Stimulated activated CD4-positive, alpha-beta T cell treated with anti-CD3 and anti-CD28 coated beads, Interleukin-12 subunit alpha, Interleukin-12 subunit beta, amount 100 ng/mL, for 48 hours (primary cell): ENCODE data around the gene PRXL2A.
"Not testable (repeated sequence)": the region's sequence is repeated elsewhere in the genome, so short reads cannot be mapped to it uniquely, and the experiment has no call there.

ENCODE experiments used
- DNase-seq, 3 donors: peaks; one replicate each; pipeline ENCODE4 v3.0.0-alpha.2; 2020; ENCODE audit warnings: low read depth in 2 of 3, low spot score in 1 of 3

The PRXL2A gene

DNA sequence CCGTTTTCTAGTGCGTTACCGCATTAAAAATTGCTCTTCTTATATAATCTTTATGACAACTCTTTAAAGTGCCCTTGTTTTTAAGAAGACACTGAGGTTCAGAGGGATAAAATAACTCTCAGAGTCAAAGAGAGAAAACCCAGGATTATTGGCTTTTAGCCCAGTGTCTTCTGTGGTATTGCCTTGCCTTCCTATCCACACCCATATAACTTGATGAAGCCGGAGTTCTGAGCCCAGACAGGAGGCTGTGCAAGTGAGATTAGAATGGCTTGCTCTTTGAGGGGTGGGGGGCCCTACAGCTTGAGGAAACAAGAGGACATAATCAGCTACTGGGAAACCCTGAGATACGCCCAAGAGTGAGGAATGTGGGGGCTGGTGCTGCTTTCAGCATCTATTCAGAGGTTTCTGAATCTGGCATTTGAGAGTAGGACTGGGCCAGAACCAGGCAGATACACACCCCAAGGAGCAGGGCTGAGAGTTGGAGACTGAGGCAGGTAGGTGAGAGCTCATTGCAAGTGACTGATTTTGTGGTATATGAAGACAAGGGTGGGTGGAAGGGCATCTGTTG is 2.3 kb downstream of the PRXL2A start:
- no peak for DNase-seq

DNA sequence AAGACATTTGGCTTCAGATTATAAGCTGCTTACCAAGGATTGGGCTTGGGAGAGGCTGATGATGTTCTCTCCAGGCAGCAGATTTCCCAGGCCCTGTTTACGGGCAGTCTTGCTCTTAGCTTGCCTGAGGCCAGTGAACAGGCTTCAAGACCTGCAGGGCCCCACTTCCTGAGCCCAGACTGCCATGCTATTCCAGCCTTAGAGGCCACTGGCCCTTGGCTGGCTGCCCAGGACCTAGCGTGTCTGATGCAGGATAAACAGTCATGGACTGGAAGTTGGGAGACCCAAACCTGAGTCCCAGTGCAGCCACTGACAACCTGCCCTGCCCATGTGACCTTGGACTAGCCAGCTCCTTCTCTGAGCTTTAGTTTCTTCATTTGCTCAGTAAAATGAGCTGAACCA is 2.9 kb downstream of the PRXL2A start:
- DNase-seq: no peak

DNA sequence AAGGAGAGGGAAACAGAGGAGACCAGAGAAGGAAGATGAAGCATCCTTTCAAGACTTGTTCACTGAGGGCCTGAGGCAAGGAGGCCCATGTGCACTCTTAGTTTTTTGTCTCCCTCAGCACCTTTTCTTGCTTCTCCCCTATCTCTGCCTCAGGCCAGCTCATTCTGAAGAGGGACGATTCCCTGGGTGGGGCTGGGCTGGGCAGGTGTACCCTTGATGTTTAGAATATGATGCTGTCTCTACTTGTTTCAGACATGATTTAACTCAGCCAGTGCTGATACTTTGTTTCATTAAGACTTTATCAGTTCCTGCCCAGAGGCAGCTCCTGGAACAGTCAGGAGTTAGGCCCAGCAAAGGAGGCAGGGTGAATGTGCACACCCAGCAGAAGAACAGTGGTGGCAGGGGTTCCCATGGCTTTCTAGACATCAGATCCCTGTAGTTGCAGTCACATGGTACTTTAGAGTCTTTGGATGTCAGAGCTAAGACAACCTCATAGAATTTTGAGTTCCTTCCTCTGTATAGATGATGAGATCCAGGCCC is 3.4 kb downstream of the PRXL2A start:
- no peak for DNase-seq

DNA sequence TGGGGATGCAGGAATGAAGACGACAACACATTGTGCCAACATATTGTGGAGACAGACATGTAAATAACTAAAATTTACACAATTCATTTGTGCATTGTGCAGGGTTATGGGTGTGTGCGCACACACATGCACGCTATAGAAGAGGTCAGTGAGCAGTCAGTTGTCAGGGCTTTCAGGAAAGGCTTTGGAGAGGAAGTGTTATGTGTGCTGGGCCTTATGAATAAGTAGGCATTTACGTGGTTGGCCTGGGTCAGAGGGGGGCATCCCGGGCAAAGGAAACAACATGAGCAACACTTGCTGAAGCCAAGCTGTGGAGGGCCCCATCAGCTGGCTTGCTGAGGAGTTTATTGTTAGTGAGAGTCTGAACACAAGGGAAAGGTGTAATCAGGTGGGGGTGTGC is 4.1 kb downstream of the PRXL2A start:
- no peak for DNase-seq

DNA sequence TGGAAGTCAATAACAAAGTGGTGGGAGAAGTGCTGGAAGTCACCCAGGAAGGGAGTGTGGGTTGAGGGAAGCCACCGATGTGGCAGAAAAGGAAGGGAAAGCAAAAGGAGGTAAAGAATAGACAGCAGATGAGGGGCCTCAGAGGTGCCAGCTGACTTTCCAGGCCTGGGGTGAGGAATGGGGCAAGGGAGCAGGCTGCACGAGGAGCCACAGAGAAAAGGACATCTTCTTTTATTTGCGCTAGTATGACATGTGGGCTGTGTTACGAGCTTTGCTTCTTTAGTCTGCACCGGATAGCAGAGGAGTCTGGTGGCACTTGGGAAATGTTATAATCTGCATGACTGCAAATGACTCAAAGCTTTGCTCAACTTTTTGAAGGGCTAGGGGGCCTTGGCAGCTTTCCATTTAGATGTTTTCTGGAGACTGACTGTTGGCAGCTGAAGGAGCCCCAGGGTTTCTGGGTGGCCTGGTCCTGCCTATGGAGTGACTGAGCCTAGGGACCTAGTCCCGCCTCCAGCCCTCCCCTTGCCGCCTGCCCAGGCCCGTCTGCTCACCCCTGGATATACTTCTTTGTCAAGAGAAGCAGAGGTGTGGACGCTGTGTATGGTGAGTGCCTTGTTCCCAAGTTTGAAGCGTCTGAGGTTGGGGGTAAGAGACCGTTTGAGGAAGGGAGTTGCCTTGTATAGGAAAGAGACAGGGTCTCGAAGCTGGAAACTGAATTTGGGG is 5.1 kb downstream of the PRXL2A start:
- no peak for DNase-seq

DNA sequence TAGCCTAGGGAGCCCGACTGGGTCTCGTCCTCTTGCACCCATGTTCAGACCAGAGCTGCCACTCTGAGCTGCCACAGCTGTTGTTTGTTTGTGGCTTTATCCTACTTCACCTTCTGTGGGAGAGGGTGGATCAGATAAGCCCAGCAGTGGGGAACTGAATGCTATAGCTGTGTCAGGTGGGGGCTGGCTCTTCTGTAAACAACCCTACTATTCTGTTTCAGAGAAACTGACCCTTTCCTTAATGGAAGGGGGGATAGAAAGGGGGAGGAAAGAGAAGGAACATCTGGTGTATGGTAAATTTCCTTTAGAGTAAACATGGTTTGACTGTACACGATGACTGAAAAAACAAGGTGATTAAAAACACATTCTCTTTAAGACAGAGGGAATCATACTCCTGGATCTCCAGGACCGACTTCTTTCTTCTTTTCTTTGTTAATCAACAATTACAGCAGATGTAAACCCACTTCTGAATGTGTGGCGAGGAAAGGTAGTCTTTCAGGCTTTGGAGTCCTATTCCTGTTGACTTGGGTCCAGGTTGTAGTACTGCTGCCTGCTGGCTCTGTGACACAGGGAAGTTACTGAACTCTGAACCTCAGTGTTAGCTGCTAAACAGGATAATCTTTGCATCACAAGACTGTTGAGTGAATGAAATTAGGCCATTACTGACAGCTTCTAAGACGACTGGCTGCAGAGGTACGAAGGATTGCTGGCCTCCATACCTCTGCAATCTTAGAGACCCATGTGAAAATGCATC is 6.0 kb downstream of the PRXL2A start:
- no peak for DNase-seq

DNA sequence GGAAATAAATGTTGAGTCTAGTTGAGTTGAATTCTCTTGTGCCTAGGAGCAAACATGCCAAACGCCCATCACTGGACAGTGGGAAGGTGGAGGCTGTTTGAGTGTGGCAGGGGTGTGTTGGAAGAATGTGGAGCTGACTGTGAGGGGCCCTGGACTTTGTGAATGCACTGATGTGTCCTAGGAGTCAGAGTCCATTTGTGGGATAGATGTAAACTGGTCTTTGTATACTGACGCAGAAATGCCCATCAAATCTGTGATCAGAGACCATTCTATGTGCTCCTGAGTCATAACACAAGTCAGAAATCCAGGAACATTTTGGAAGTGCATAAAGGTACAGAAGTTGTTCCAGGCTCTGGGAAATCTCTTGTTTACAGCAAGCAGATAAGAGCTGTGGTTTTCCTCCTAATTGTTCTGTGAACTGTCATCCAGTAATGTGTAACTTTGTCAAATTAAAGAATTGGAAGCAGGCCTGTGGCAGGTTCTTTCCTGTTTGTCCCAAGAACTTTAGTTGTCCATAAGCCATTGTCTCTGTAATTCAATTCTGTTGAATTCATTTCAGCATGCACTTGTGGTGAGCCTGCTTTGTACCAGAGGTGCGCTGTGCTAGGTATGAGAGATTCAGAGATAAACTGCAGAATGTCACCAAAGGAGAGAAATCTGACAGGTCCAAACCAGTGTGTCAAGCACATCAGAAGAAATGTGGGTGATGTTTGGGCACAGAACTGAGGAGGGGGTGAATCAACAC is 7.6 kb downstream of the PRXL2A start:
- DNase-seq: no peak

DNA sequence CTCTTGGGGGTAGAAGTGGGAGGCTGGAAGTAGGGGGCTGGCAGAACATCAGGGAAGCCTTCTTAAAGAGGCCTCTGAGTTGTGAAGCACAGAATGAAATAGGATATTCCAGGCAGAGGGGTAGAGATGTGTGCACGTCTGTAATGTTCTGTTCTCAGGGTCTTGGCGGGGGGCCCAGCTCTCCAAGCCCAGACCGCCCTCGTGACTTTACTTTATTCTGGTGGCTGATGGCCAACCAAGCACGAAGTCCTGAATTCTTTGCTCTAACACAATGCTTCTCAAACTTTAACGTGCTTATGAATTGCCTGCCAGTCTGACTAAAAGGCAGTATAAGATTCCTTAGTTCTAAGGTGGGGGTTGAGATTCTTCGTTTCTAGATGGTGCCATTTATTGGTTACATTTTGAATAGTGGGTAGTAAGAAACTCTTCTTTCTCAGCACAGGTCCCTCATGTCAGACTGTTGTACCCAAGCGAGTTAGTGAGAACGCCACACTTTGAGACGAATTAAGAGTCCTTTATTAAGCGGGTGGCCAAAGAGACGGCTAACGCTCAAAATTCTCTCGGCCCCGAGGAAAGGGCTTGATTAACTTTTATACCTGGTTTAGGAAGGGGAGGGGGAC is 8.2 kb downstream of the PRXL2A start:
- DNase-seq: no peak

DNA sequence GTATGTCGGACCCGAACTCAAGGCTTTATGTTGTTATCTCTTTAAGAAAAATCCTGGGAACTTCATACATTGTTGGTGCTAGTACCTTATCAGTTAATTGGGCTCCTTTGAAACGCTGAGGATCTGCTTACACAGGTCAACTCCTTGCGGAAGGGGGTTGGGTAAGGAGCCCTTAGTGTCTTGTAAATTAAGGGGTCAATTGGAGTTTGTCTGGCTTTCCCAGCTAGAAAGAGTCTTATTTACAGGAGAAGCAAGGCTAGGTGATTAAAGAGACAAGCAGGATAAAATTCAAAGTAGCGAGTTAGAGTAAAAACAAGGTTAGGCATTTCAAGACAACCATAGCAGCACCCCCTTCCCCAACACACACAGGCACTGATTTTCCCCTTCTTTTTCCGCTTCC is 8.9 kb downstream of the PRXL2A start:
- DNase-seq: not testable (repeated sequence)

DNA sequence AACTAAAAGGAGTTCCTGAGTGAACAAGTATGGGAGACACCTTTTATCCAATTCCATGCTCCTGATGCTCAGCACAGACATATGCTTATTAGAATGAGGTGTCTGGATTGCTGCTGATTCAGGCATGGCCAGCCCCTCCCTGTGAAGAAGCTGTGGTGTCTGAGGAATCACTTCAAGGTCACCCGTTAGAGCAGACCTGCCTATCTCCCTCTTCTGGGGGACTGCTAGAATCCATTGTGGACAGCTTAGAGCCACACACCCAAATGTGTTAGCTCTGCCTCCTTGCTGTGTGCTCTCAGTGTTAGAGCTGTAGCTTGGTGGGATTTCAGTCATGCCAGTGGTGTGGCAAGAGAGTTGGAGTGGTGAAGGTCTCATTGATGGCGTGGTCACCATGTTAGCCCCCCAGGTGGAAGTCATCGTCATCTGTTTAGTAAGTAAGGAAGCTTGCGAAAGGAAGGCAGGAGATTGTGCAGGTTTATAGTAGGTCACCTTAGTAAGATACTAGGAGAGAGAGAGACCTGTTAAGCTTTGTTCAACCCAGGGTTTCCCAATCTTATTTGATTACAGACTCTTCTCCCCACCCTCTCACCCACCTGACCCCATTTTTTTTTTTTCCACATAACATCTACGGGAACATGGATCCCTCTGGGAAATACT is 12.8 kb downstream of the PRXL2A start:
- DNase-seq: no peak

DNA sequence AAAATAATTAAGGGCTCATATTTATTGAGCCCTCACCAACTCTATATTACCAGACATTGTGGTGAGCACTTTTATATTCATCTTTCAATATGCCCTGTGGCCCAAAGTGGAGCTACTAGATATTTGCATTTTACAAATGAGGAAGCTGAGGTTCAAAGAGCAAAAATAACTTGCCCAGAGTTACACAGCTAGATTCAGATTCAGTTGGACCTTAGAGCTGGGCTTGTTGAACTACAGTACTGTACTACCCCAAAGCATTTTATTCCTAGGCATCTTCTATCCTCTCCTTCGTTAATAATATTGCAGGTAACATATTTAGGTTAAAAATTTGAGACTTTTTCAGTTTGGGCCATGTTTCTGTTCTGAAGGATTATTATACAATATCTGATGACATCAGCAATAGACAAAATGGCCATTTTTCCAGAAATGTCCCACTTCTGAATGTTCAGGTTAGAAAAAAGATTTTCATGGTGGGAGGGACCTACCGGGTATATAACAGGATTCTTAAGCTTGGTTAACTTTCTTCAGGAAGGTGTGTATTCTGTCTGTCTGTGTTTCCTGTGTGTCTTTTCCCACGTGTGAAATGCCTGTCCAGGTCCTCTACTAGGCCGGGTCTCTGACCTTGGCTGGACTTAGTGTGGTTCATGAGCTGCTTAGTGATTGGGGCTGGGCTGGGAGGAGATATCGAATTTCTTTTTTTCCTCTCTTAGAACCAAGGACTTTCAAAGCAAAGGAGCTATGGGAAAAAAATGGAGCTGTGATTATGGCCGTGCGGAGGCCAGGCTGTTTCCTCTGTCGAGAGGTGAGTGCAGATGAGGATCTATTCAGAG is 13.6 kb downstream of the PRXL2A start:
- DNase-seq: no peak

DNA sequence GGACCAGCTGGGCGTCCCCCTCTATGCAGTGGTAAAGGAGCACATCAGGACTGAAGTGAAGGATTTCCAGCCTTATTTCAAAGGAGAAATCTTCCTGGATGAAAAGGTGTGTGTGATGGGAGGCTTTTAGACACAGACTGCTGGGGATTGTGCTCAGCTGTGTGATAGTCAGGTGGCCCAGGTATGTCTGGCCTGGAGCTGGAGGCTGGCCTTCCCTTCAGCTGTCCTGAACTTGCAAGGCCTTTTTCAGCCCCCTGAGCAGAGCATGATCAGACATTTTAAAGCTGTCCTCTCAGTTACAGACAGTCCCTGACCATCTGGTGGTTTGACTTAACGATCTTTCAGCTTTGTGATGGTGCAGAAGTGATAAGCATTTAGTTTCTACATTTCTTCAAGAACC is 17.6 kb downstream of the PRXL2A start:
- no peak for DNase-seq

DNA sequence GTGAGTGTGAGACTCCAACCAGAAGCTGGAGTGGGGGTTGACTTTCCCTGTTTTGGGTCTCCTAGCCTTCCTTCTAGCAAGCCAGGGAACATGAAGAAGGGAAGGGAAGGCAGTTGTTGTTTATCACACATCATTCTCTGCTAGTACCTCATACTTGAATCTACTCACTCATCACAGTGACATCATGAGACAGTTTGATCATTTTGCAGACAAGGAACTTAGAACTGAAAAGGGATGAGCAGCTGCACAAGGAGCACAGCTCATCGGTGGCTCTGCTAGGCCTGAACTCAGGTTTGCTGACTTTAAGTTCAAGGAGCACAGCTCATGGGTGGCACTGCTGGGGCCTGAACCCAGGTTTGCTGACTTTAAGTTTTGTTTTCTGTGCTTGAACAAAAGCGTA is 19.2 kb downstream of the PRXL2A start:
- DNase-seq: no peak

DNA sequence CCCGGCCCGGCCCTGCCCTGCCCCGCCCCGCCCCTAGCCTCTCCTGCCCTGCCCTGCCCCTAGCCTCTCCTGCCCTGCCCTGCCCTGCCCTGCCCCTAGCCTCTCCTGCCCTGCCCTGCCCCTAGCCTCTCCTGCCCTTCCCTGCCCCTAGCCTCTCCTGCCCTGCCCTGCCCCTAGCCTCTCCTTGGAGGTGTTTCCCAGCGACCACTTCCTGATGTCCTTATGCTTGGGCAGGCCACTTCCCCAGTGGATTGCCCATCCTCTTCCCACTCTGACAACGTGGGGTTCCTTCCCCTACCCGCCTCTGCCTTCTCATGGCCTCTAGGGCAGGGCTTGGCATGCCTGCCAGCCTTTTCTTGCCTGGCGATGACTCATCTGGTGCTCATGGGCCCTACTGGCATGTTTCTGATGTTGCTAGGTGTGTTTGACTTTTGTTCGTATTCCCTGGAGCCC is 21.2 kb downstream of the PRXL2A start:
- no peak for DNase-seq

DNA sequence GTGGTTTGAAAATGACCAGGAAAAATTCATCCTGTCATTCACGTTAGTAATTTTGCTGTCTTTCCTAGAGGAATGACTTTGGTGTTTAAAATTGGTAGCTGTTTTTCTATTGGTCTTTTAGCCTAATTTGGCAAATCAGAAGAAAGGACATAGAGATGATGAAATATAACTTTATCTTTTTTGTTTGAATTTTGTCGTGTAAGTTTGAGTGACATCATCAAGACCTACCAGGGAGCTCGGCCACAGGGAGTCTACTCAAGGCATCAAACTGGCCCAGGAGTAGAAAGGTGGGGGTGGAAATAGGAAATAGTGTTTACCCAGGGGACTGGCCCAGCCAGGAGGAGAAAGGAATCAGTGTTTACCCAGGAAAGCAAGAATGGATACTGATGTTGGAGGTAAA is 24.8 kb downstream of the PRXL2A start:
- DNase-seq: no peak

DNA sequence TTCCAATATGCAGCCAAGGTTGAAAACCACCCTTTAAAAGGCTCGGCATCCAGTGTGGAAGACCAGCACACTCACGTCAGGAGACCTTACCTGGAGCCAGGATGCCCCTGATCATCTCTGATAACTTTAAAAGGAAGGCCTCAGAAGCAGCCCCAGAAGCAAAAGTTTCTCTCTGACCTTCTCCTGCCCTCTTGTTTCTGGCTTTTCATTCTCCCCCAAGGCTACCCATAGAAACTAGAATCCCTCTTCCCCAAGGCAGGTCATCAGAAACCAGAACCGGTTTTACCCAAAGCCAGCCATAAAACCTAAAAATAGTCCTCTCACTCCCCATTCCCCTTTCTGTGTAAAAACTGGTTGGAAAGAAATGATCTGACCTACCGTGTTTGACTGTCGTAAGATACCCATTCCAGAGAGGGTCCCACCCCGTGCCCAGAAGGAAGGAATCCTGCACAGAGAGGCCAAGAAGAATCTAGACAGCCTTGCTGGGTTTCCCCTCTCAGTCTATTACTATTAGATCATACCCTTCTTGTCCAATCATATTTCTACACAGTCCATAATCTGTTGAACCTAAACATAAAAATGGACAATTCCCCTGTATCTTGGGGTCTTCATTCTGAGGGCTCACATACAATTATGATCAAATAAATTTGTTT is 28.2 kb downstream of the PRXL2A start:
- no peak for DNase-seq

DNA sequence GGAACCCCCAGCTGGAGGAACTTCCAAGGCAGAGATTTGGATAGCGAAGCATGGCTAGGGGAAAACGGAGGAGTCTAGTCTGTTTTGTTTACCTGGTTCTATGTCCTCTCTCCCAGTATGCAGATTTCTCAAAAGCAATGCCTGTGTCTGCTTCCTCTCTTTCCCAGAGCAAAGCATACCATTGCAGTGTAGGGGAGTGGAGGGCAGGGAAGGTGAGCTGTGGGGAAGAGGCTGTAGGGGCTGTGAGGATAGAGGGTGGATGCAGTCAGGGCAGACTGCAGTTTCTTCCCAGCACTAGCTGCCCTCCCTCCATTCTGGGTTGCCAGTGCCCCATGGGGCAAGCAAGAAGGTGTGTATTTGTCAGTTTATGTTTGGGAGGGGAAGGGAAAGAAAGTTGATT is 28.9 kb downstream of the PRXL2A start:
- no peak for DNase-seq

DNA sequence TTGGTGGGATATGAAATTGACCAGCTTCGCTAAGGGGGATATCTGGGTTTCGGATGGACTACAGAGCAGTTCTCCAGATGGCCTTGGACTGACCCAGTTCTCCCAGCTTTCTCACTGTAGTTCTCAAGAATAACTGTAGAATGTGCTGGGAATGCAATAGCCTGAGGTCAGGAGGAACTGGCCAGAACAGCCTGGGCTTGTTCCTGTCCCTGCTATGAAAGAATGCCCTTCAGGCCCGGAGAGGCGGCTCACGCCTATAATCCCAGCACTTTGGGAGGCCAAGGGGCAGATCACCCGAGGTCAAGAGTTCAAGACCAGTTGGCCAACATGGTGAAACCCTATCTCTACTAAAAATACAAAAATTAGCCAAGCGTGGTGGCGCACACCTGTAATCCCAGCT is 33.5 kb downstream of the PRXL2A start:
- no peak for DNase-seq

DNA sequence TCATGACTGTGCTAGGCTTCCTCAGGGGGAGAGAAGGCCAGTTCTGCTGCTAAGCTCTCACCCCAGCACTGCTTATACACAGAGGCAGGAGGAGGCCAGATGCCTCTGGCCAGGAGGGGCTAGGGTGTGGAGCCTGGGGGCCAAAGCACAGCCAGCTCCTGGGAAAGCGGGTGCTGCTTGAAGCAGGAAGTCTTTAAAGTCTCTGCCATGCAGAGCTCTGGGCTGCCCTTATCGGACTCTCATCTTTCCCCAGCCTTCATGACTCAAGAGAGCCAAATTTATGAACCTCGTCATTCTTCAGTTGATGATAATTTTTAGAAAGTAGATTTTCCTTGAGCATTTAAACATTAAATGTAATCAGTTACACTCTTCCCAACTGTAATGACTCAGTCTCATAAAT is 34.5 kb downstream of the PRXL2A start:
- DNase-seq: no peak
